Stimulated activated CD8-positive, alpha-beta memory T cell treated with anti-CD3 and anti-CD28 coated beads, Interleukin-12 subunit alpha, Interleukin-12 subunit beta, amount 100 ng/mL, for 24 hours (primary cell): Measurements from ENCODE around the gene CEMP1.

Source experiments
- DNase-seq: peaks from one replicate; pipeline ENCODE4 v3.0.0-alpha.2; 2020; ENCODE audit errors: extremely low read depth

Gene CEMP1

GRCh38 chr16:2520097-2520783, 11.0 kb downstream of the CEMP1 start, which contains the start of gene AMDHD2:
TSS of gene AMDHD2 (plus strand) at chr16:2520371. CDS start at chr16:2520459, 88 bp downstream.
- DNase-seq: peak; percentile 70

- no peak for DNase-seq
Observed at GRCh38 chr16:2519711-2520080, 11.5 kb downstream of the CEMP1 start.

- no peak for DNase-seq
Observed at GRCh38 chr16:2518823-2519710, 12.1 kb downstream of the CEMP1 start.

- DNase-seq: no peak
Observed at GRCh38 chr16:2517954-2518605, 13.1 kb downstream of the CEMP1 start.

GRCh38 chr16:2516391-2517240, 14.6 kb downstream of the CEMP1 start:
- DNase-seq: no peak

GRCh38 chr16:2515180-2515851, 15.9 kb downstream of the CEMP1 start:
- DNase-seq: no peak

GRCh38 chr16:2514333-2515179, 16.7 kb downstream of the CEMP1 start:
- no peak for DNase-seq

GRCh38 chr16:2513405-2514332, 17.5 kb downstream of the CEMP1 start, which contains the start of gene ATP6V0C:
TSS of gene ATP6V0C (plus strand) at chr16:2513952. CDS start at chr16:2514104, 152 bp downstream.
- DNase-seq: peak; percentile 70

- DNase-seq: no peak
Observed at GRCh38 chr16:2512735-2513404, 18.3 kb downstream of the CEMP1 start.

GRCh38 chr16:2511996-2512734, 19.0 kb downstream of the CEMP1 start:
- DNase-seq: no peak

GRCh38 chr16:2511128-2511800, 19.9 kb downstream of the CEMP1 start:
- no peak for DNase-seq

- DNase-seq: no peak
Observed at GRCh38 chr16:2508722-2509400, 22.3 kb downstream of the CEMP1 start.

GRCh38 chr16:2507665-2508064, 23.5 kb downstream of the CEMP1 start:
- DNase-seq: no peak

- DNase-seq: no peak
Observed at GRCh38 chr16:2507052-2507659, 24.1 kb downstream of the CEMP1 start.

GRCh38 chr16:2505695-2506094, 25.5 kb downstream of the CEMP1 start:
- no peak for DNase-seq
